Stimulated activated CD4-positive, alpha-beta T cell treated with anti-CD3 and anti-CD28 coated beads, Interleukin-12 subunit alpha, Interleukin-12 subunit beta, amount 100 ng/mL, for 4 hours (primary cell): ENCODE results near the gene HIPK2.

ENCODE experiments used
- DNase-seq: peaks from one replicate; pipeline ENCODE4 v3.0.0-alpha.2; 2020

The HIPK2 gene

GRCh38 chr7:139782932-139783331 is 5.1 kb upstream of the HIPK2 start:
- no peak for DNase-seq

GRCh38 chr7:139777133-139777891 is 486 bp downstream of the HIPK2 start:
- peak; percentile 42 for DNase-seq

- peak; percentile 12 for DNase-seq
These were observed 1.2 kb downstream of the HIPK2 start for GRCh38 chr7:139776486-139777132.

GRCh38 chr7:139775829-139776266 is 1.9 kb downstream of the HIPK2 start:
- DNase-seq, result peak; percentile 37

- DNase-seq, result no peak
These were observed 3.4 kb downstream of the HIPK2 start for GRCh38 chr7:139774376-139774775.

- no peak for DNase-seq
These were observed 4.4 kb downstream of the HIPK2 start for GRCh38 chr7:139773371-139773770.

- DNase-seq, result no peak
These were observed 4.9 kb downstream of the HIPK2 start for GRCh38 chr7:139772873-139773272.

- no peak for DNase-seq
These were observed 5.7 kb downstream of the HIPK2 start for GRCh38 chr7:139772115-139772514.

- DNase-seq, result no peak
These were observed 6.5 kb downstream of the HIPK2 start for GRCh38 chr7:139771001-139771956.

- no peak for DNase-seq
These were observed 8.0 kb downstream of the HIPK2 start for GRCh38 chr7:139769761-139770160.

GRCh38 chr7:139769066-139769465 is 8.7 kb downstream of the HIPK2 start:
- no peak for DNase-seq

GRCh38 chr7:139768249-139768824 is 9.5 kb downstream of the HIPK2 start:
- no peak for DNase-seq

GRCh38 chr7:139767561-139767982 is 10.2 kb downstream of the HIPK2 start:
- no peak for DNase-seq

GRCh38 chr7:139765143-139765542 is 12.7 kb downstream of the HIPK2 start:
- DNase-seq, result no peak

- no peak for DNase-seq
These were observed 14.5 kb downstream of the HIPK2 start for GRCh38 chr7:139763330-139763729.

- DNase-seq, result no peak
These were observed 14.9 kb downstream of the HIPK2 start for GRCh38 chr7:139762886-139763285.

- DNase-seq, result no peak
These were observed 19.4 kb downstream of the HIPK2 start for GRCh38 chr7:139758388-139758787.

- no peak for DNase-seq
These were observed 19.8 kb downstream of the HIPK2 start for GRCh38 chr7:139757968-139758367.

GRCh38 chr7:139753693-139754111 is 24.1 kb downstream of the HIPK2 start:
- DNase-seq, result no peak

- no peak for DNase-seq
These were observed 24.6 kb downstream of the HIPK2 start for GRCh38 chr7:139753081-139753692.

GRCh38 chr7:139752604-139753003 is 25.2 kb downstream of the HIPK2 start:
- DNase-seq, result no peak

- no peak for DNase-seq
These were observed 25.6 kb downstream of the HIPK2 start for GRCh38 chr7:139752148-139752547.
